ENCODE data around the gene TNNC1. TPM values are rescaled to one million over a fixed set of nuclear protein-coding genes. Genes with fewer than 3 reads are reported as not detected.

The TNNC1 gene
- total RNA-seq, 1 experiment from 2014 or later = 5.6 TPM

GRCh38 chr3:52456169-52456799 lies 2.4 kb upstream of the TNNC1 start:
- H2BK20ac ChIP-seq (ENCODE audit: low read depth, low read length, poor library complexity, severe bottlenecking) = no peak overlapping the region
- H4K8ac ChIP-seq (replicated peaks; ENCODE audit: insufficient read length, low read depth, low read length) = no peak overlapping the region
- no peak overlapping the region for H3K18ac ChIP-seq (ENCODE audit: insufficient read length, low read depth, low read length)
- H2BK12ac ChIP-seq (ENCODE audit: insufficient read length, low read depth, low read length) = no peak overlapping the region
- Mint-ChIP-seq H3K27me3 (ENCODE audit: low read depth) (no peaks in the 10 kb centered on the region; the same call in 1 of the 2 replicates), H3K9me3 (no peaks in the 10 kb centered on the region), H3K36me3 (ENCODE audit: insufficient read depth in 1 of 3, low read depth in 3 of 3) (peaks cover 21 to 42% (median 39%) of the 10 kb centered on the region in 3 experiments), H3K4me3 (peak overlapping the region; percentile 89 to 96), H3K4me1 (peaks cover 29 to 51% of the 10 kb centered on the region in 2 experiments), H3K27ac (peak overlapping the region; percentile 76 to 97 (median 86))
- peak overlapping the region; percentile 58 for H3K4me2 ChIP-seq (ENCODE audit: insufficient read depth, insufficient read length, low read length)
- H3K9me3 ChIP-seq (ENCODE audit: control insufficient read depth, low read depth, low read length) = no peaks in the 10 kb centered on the region
- H3K56ac ChIP-seq (ENCODE audit: insufficient read length, low read depth, low read length) = no peak overlapping the region
- H3K4me1 ChIP-seq (ENCODE audit: insufficient read depth, low read length) = no peaks in the 10 kb centered on the region; the same call in 1 of the 2 replicates
- H3K27me3 ChIP-seq (ENCODE audit: insufficient read depth, low read length) = no peaks in the 10 kb centered on the region
- H2BK5ac ChIP-seq (ENCODE audit: insufficient read length, low read length) = no peak overlapping the region
- H4K20me1 ChIP-seq (ENCODE audit: control insufficient read depth, insufficient read depth, insufficient read length) = no peaks in the 10 kb centered on the region
- no peak overlapping the region for H2BK15ac ChIP-seq (ENCODE audit: low read depth, low read length)
- no peak overlapping the region for H2AFZ ChIP-seq (ENCODE audit: low read length)
- H4K5ac ChIP-seq (ENCODE audit: insufficient read length, low read depth, low read length) = no peak overlapping the region
- no CpG with 5 or more reads among the region's 13 CpGs for WGBS (ENCODE audit: extremely low coverage, insufficient read length, low lambda C conversion rate)
- no peak overlapping the region for H3K4ac ChIP-seq (ENCODE audit: low read depth, low read length)
- TF ChIP-seq, protein P1, sequence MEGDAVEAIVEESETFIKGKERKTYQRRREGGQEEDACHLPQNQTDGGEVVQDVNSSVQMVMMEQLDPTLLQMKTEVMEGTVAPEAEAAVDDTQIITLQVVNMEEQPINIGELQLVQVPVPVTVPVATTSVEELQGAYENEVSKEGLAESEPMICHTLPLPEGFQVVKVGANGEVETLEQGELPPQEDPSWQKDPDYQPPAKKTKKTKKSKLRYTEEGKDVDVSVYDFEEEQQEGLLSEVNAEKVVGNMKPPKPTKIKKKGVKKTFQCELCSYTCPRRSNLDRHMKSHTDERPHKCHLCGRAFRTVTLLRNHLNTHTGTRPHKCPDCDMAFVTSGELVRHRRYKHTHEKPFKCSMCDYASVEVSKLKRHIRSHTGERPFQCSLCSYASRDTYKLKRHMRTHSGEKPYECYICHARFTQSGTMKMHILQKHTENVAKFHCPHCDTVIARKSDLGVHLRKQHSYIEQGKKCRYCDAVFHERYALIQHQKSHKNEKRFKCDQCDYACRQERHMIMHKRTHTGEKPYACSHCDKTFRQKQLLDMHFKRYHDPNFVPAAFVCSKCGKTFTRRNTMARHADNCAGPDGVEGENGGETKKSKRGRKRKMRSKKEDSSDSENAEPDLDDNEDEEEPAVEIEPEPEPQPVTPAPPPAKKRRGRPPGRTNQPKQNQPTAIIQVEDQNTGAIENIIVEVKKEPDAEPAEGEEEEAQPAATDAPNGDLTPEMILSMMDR (conservative IDR thresholded peaks at IDR 0.05) = no peak
- peaks cover 4% of the 10 kb centered on the region; the same call in 1 of the 2 replicates for H3K79me2 ChIP-seq (ENCODE audit: insufficient read depth, low read length)
- H3K79me1 ChIP-seq (ENCODE audit: insufficient read depth, low read depth, low read length, poor library complexity, severe bottlenecking) = peaks cover 5% of the 10 kb centered on the region
- no peak overlapping the region for H3K27ac ChIP-seq (ENCODE audit: insufficient read length, low read depth, low read length)
- peaks cover 4% of the 10 kb centered on the region for H3K23me2 ChIP-seq (ENCODE audit: insufficient read length, low read depth, low read length, poor library complexity, severe bottlenecking)
- H3K23ac ChIP-seq (ENCODE audit: insufficient read length, low read depth, low read length) = no peak overlapping the region
- H2BK120ac ChIP-seq (ENCODE audit: low read depth, low read length, poor library complexity, severe bottlenecking) = no peak overlapping the region
- H3K14ac ChIP-seq (ENCODE audit: insufficient read depth, low read length) = no peak overlapping the region
- H3K9ac ChIP-seq (ENCODE audit: extremely low read depth, insufficient read length, low read length) = peak overlapping the region; percentile 72
- no peak overlapping the region for H4K91ac ChIP-seq (ENCODE audit: insufficient read length, low read depth, low read length)
- DNase-seq = peak; percentile 45
- H2AK5ac ChIP-seq (ENCODE audit: insufficient read length, low read length) = no peak overlapping the region
- no peak overlapping the region for H3T11ph ChIP-seq (ENCODE audit: low read length)
